Adrenal gland (tissue), 12 donors: ENCODE results near the gene INO80. TPM values are rescaled to one million over a fixed set of nuclear protein-coding genes. Genes with fewer than 3 reads are reported as not detected.

Experiments
- DNase-seq, 7 donors: peaks; one replicate each; pipeline ENCODE4 v3.0.0-alpha.2; 2019 to 2020
- H3K27ac ChIP-seq, 5 donors: fragments of 200-600 bp; sonication (generic) in 4 of 5; 1 replicate in 3 of 5; 2 replicates in 2 of 5; pipeline versions ENCODE4 v1.5.1 to v1.8.0; 2016 to 2020; ENCODE audit warnings: mild to moderate bottlenecking in 1 of 5
- H3K27me3 ChIP-seq: fragments of 200-600 bp; 2 replicates; pipeline ENCODE4 v1.8.0; 2021
- H3K36me3 ChIP-seq, 2 donors: fragments of 200-600 bp; replicated peaks in 1 of 2; 1 replicate in 1 of 2; 2 replicates in 1 of 2; pipeline versions ENCODE4 v1.5.1 to v1.8.0; 2018 to 2022
- H3K4me1 ChIP-seq, 2 donors: fragments of 200-600 bp; replicated peaks in 1 of 2; 1 replicate in 1 of 2; 2 replicates in 1 of 2; pipeline versions ENCODE4 v1.5.1 to v1.8.0; 2018 to 2021
- H3K4me3 ChIP-seq, 4 donors: fragments of 200-600 bp; sonication (generic) in 3 of 4; one replicate each; pipeline ENCODE4 v1.5.1; 2016 to 2018
- H3K9me3 ChIP-seq, 3 donors: fragments of 200-600 bp; sonication (generic) in 1 of 3; replicated peaks in 1 of 3; 1 replicate in 2 of 3; 2 replicates in 1 of 3; pipeline versions ENCODE4 v1.5.1 to v1.8.0; 2016 to 2021
- POLR2A ChIP-seq, 2 donors: fragments of 450-650 bp; IDR thresholded peaks; one replicate each; pipeline ENCODE4 v1.6.1; 2017; ENCODE audit warnings: antibody characterized with exemption in 2 of 2, mild to moderate bottlenecking in 2 of 2, moderate library complexity in 1 of 2
- WGBS, 4 donors: extraction: QIAGEN DNeasy Blood & Tissue Kit in 2 of 4; methylation state at CpG; one replicate each; pipeline versions ENCODE4 v1.1.5 to v1.1.7; 2013 to 2017; 5-methylcytosine and 5-hydroxymethylcytosine counted together
- intact Hi-C, 2 donors: fragments of 100-400 bp; cut with DNase I; formaldehyde crosslinking; loops; one replicate each; pipeline versions ENCODE4 v1.14.1 to v1.15.0; 2022 to 2023
- polyA plus RNA-seq, 3 donors: library from polyadenylated mRNA; stranded (reverse); fragments of 200-250 nt in 2 of 3; fragments of 350-450 nt in 1 of 3; fragmentation: Illumina TruSeq in 1 of 3; extraction: RNeasy Lipid Tissue Mini Kit (QIAGEN cat#74804) in 1 of 3; gene quantifications; one replicate each; pipeline ENCODE4 v1.2.3, GENCODE V29; 2013 to 2014
- total RNA-seq, 9 donors: library from RNA; depleted of rRNA in 4 of 9; stranded (reverse); fragments of >200 nt in 4 of 9; fragments of 120-200 nt in 1 of 9; fragmentation: NEBNext Ultra II Directional in 1 of 9; extraction: Animal tissue kit (Norgen Biotek cat#: 25700) in 1 of 9; gene quantifications; one replicate each; pipeline versions ENCODE4 v1.1.0 to v1.2.4, GENCODE V29; 2013 to 2023
- TF ChIP-seq, protein P1 (sequence below), 6 experiments: fragments of 450-650 bp in 4 of 6; fragments of 200-600 bp in 2 of 6; sonication (generic) in 1 of 6; IDR thresholded peaks; 1 replicate in 5 of 6; 2 replicates in 1 of 6; pipeline versions ENCODE4 v1.5.1 to v1.8.0; 2016 to 2021; ENCODE audit warnings: antibody characterized with exemption in 6 of 6, mild to moderate bottlenecking in 2 of 6, moderate library complexity in 1 of 6
- donor health status: healthy with polysubstance abuse.
- donor health status: Bipolar disorder and iron deficiency.
- donor health status: DM: yes; HTN: yes; CAD: no.
- donor health status: DM: no; HTN: no; CAD: no.
- donor health status: DM: no; HTN: no; CAD: no.
- donor health status: DM: yes; HTN: yes; CAD: no.

The INO80 gene
- total and polyA plus RNA-seq, 12 donors, result 5.4 to 25.0 (median 17.7) TPM

DNA sequence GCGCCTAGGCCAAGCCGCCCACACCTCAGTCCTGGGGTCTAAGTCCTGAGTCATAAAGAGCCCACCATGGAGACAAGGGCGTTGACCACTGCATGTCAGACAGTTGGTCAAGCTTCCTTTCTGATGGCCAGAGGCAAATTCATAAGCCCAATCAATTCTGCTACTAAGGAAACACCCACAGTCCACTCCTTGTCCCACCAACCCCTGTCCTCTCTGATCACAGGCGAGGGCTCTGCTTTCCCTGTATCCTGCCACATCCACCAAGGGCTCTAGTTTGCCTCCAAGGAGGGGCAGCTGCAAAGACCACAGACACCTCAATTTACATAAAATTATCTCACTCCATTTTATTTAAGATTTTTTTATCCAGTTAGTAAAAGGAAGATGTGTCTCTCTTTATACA is 137.5 kb downstream of the INO80 start:
- Histone ChIP-seq H3K4me1 (no peaks in the 10 kb centered on the region), H3K27me3 (no peaks in the 10 kb centered on the region), H3K36me3 (peaks cover 0 to 71% of the 10 kb centered on the region in 2 donors), H3K4me3 (no peak overlapping the region), H3K9me3 (no peaks in the 10 kb centered on the region), H3K27ac (no peak overlapping the region)
- 94 to 100% (median 97%) methylated on average over 4 of the region's 4 CpGs for WGBS, 4 donors
- DNase-seq, result no peak
- intact Hi-C loops, result no loop called here
- TF ChIP-seq POLR2A (IDR thresholded peaks at IDR 0.05), result no peak
- TF ChIP-seq, protein P1, sequence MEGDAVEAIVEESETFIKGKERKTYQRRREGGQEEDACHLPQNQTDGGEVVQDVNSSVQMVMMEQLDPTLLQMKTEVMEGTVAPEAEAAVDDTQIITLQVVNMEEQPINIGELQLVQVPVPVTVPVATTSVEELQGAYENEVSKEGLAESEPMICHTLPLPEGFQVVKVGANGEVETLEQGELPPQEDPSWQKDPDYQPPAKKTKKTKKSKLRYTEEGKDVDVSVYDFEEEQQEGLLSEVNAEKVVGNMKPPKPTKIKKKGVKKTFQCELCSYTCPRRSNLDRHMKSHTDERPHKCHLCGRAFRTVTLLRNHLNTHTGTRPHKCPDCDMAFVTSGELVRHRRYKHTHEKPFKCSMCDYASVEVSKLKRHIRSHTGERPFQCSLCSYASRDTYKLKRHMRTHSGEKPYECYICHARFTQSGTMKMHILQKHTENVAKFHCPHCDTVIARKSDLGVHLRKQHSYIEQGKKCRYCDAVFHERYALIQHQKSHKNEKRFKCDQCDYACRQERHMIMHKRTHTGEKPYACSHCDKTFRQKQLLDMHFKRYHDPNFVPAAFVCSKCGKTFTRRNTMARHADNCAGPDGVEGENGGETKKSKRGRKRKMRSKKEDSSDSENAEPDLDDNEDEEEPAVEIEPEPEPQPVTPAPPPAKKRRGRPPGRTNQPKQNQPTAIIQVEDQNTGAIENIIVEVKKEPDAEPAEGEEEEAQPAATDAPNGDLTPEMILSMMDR (IDR thresholded peaks at IDR 0.05), result no peak

DNA sequence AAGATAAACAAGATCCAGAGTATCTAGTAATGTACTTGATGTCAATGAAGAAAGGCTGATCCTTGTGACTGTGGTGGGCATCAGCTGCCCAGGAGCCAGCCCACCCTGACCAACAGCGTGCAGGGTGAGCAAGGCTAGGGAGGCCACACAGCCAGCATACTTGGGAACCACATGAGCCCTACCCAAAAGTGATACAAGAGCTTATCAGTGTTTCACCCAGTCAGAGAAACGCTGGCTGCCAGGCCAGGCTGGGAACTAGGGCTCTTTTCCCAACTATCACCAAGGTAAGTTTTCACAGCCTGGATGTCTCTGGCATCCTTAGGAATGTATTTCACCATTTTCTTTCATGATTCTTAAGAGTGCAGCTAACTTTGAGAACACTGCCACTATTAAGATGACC is 137.9 kb downstream of the INO80 start:
- DNase-seq, result no peak
- H3K9me3 ChIP-seq, result no peaks in the 10 kb centered on the region
- no peak overlapping the region for H3K4me3 ChIP-seq
- no peak overlapping the region for H3K27ac ChIP-seq
- no peaks in the 10 kb centered on the region for H3K4me1 ChIP-seq
- H3K36me3 ChIP-seq, result peaks cover 0 to 67% of the 10 kb centered on the region in 2 donors
- no peaks in the 10 kb centered on the region for H3K27me3 ChIP-seq
- WGBS, 4 donors, result 87 to 95% (median 89%) methylated on average over 2 of the region's 2 CpGs
- TF ChIP-seq, protein P1 (IDR thresholded peaks at IDR 0.05), result no peak
- TF ChIP-seq POLR2A (IDR thresholded peaks at IDR 0.05), result no peak
- intact Hi-C loops, result no loop called here

DNA sequence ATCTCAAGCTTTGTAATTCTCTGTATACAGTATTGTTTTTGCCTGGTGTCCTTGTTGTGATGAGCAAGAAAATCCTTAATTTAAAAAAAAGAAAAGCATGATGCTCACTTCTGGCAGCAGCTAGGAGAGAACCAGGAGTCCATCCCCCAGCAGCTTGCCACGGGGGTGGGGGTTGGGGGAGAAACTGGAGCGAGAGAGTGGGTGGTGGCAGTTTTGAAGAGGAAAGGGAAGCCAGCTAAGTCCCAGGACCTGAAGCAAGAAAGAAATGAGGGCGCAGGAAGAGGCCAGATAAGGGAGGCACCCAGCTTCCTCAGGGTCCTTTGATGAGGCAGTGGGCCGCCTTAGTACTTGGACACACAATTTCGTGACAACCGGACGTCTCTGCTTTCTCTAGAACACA is 139.3 kb downstream of the INO80 start:
- Histone ChIP-seq H3K27me3 (no peaks in the 10 kb centered on the region), H3K9me3 (no peaks in the 10 kb centered on the region), H3K4me1 (no peaks in the 10 kb centered on the region), H3K27ac (no peak overlapping the region), H3K36me3 (peaks cover 0 to 53% of the 10 kb centered on the region in 2 donors), H3K4me3 (no peak overlapping the region)
- TF ChIP-seq, protein P1 (IDR thresholded peaks at IDR 0.05), result no peak
- TF ChIP-seq POLR2A (IDR thresholded peaks at IDR 0.05), result no peak
- no peak for DNase-seq
- 74 to 82% (median 79%) methylated on average over 7 of the region's 7 CpGs for WGBS, 4 donors
- intact Hi-C loops, result no loop called here

DNA sequence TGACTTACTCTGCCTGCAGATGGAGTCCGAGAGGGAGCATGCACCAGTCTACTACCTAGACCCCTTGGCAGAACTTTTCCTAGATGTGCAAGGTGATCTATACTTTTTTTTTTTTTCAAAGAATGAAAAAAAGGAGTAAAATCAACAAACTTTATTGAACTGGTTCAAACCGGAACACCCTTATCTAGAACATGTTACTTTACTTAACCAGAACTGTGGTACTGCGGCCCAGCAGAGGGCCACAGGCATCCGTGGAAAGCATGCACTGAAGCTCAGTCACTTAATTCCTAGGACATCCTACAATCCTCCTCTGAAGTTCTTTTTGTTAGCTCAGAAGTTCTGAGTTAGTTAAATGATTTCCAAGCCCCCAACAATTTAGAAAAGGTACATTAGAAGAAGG is 141.2 kb downstream of the INO80 start:
- intact Hi-C loops, result no loop called here
- no peaks in the 10 kb centered on the region for H3K27me3 ChIP-seq
- H3K9me3 ChIP-seq, result no peaks in the 10 kb centered on the region
- TF ChIP-seq, protein P1 (IDR thresholded peaks at IDR 0.05), result no peak
- no peak overlapping the region for H3K27ac ChIP-seq
- no peaks in the 10 kb centered on the region for H3K4me1 ChIP-seq
- 82 to 95% (median 85%) methylated on average over 4 of the region's 4 CpGs for WGBS, 4 donors
- H3K4me3 ChIP-seq, result no peak overlapping the region
- DNase-seq, result no peak
- peaks cover 0 to 35% of the 10 kb centered on the region in 2 donors for H3K36me3 ChIP-seq
